HuH-7.5 (cell line): ENCODE measurements around the gene DPPA2.

Experiments used
- DNase-seq: peaks from one replicate; pipeline ENCODE4 v3.0.0; 2011; ENCODE audit warnings: low spot score

The DPPA2 gene

GRCh38 chr3:109325109-109325508 lies 8.8 kb upstream of the DPPA2 start:
- DNase-seq = no peak

- DNase-seq = no peak
These were observed 3.3 kb downstream of the DPPA2 start for GRCh38 chr3:109313061-109313460.

- no peak for DNase-seq
These were observed 18.8 kb downstream of the DPPA2 start for GRCh38 chr3:109297496-109297895.

GRCh38 chr3:109284071-109284470 lies 32.2 kb downstream of the DPPA2 start:
- DNase-seq = no peak

- DNase-seq = no peak
These were observed 37.8 kb downstream of the DPPA2 start for GRCh38 chr3:109278546-109278945.

- DNase-seq = no peak
These were observed 38.2 kb downstream of the DPPA2 start for GRCh38 chr3:109278141-109278540.

- DNase-seq = peak; percentile 49
These were observed 40.5 kb downstream of the DPPA2 start for GRCh38 chr3:109275702-109276293.

- no peak for DNase-seq
These were observed 45.5 kb downstream of the DPPA2 start for GRCh38 chr3:109270779-109271178.

GRCh38 chr3:109269577-109270275 lies 46.6 kb downstream of the DPPA2 start:
- no peak for DNase-seq

GRCh38 chr3:109268181-109268580 lies 48.1 kb downstream of the DPPA2 start:
- DNase-seq = no peak

GRCh38 chr3:109265295-109265694 lies 51.0 kb downstream of the DPPA2 start:
- no peak for DNase-seq

- no peak for DNase-seq
These were observed 59.0 kb downstream of the DPPA2 start for GRCh38 chr3:109257269-109257668.

GRCh38 chr3:109254770-109255169 lies 61.5 kb downstream of the DPPA2 start:
- DNase-seq = no peak

- no peak for DNase-seq
These were observed 63.7 kb downstream of the DPPA2 start for GRCh38 chr3:109252641-109253040.
